ENCODE data around the gene C10orf120.

GRCh38 chr10:122696687-122697086 is 3.0 kb downstream of the C10orf120 start:
- TF ChIP-seq CTCF (IDR thresholded peaks at IDR 0.05; ENCODE audit: insufficient read depth, low read length) (no peak), POLR2AphosphoS5 (IDR thresholded peaks at IDR 0.05; ENCODE audit: low read depth) (no peak)
